IPS DF 4.7 (cell line): Measurements from ENCODE around the gene ABCA4.
"Not testable (repeated sequence)": the region's sequence is repeated elsewhere in the genome, so short reads cannot be mapped to it uniquely, and the experiment has no call there.

Experiments
- DNase-seq: peaks from one replicate; pipeline ENCODE4 v3.0.0-alpha.2; 2013; ENCODE audit warnings: low spot score; ENCODE audit errors: extremely low read depth

The ABCA4 gene

DNA sequence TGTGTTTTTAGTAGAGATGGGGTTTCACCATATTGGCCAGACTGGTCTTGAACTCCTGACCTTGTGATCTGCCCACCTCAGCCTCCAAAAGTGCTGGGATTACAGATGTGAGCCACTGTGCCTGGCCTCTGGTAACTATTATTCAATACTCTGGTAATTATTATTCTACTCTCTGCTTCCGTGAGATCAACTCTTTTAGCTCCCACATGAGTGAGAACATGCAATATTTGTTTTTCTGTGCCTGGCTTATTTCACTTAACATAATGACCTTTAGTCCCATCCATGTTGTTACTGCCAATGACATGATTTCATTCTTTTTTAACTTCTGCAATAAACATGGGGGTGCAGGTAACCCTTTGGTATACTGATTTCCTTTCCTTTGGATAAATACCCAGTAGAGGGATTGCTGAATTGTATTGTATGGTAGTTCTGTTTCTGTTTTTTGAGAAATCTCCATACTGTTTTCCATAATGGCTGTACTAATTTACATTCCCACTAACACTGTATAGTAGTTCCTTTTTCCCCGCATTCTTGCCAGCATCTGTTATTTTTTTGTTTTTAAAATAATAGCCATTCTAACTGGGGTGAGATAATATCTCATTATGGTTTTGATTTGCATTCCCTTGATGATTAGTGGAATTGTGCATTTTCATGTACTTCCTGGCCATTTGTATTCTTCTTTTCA is 173.8 kb downstream of the ABCA4 start:
- DNase-seq = not testable (repeated sequence)
